GM21723 (cell line): Measurements from ENCODE around the gene COLEC11.
"Not testable (repeated sequence)": the region's sequence is repeated elsewhere in the genome, so short reads cannot be mapped to it uniquely, and the experiment has no call there.

Experiments used
- ATAC-seq: cut with Tn5 transposase; IDR thresholded peaks from one replicate; pipeline ENCODE4 v1.9.1; 2021; ENCODE audit warnings: mild to moderate bottlenecking, moderate library complexity; ENCODE audit not compliant: unreplicated experiment

The COLEC11 gene

GRCh38 chr2:3604991-3605961 lies 10.4 kb downstream of the COLEC11 start:
- no peak for ATAC-seq

GRCh38 chr2:3606028-3606369 lies 11.1 kb downstream of the COLEC11 start:
- no peak for ATAC-seq

GRCh38 chr2:3606370-3607201 lies 11.7 kb downstream of the COLEC11 start:
- ATAC-seq = no peak

DNA sequence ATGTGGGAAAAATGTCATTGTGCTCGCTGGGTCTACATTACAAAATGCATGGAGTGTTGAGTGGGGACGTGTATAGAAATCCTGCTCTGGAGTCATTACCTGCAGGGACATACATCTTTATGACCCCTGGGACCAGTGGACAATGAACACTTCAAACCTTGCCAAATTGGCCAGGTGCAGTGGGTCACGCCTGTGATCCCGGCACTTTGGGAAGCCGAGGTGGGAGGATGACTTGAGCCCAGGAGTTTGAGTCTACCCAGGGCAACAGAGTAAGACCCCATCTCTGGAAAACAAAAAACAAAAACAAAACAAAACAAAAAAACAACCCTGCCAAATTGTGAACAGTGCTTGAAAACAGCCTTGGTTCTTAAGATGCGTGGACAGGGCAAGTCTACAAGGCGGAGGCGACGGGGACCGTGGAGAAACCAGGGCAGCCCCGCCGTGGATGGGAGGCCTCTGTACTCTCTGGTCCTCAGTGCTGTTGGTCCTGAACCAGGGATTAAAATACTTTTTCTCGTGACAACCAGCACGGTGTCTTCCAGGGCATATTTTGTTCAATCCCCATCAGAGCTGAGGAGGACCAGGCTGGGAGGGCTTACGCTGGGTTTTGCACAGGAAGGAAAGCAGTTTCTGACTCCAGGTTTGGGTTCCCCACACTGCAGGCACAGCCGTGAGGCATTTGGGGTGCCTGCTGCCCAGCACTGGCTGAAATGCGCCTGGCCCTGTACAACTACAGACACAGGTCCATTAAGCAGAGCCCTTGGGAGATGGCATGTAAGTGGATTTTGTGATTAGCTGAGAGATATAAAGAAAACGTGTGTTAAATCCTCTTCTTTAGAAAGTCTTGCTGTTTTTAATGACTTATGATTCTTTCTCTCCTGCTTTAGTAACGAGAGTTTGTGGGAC lies 13.7 kb downstream of the COLEC11 start:
- no peak for ATAC-seq

GRCh38 chr2:3609279-3609673 lies 14.4 kb downstream of the COLEC11 start:
- ATAC-seq = not testable (repeated sequence)

GRCh38 chr2:3610415-3610814 lies 15.5 kb downstream of the COLEC11 start:
- no peak for ATAC-seq

DNA sequence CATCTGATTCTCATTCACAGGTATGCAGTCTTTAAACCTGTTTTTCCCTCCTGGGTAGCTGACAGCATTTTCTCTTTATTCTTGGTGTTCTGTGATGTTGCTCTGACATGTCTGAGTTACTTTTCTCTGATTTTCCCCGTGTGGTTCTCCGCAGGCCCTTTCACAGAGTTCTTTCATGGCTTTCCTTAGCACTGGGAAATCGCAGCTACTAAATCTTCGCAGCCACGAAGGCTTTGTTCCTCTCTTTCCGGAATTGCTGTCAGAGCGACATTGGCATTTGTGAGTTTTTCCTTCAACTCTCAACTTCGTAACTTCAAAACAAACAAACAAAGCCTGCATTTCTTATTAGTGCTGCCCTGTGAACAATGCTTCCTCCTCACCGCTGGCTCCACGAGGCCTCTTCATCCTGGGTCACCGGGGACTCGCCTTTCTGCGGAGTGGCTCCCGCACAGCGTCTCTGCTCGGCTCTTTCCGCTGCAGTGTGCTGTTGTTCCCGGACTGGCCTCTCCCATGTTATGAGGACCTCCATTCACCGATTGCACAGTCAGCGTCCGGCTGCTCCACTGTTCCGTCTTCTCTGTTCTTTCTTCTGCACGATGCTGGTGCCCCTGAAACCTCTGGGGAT lies 16.1 kb downstream of the COLEC11 start:
- ATAC-seq = no peak

- no peak for ATAC-seq
These were observed 16.7 kb downstream of the COLEC11 start for GRCh38 chr2:3611589-3611988.

- no peak for ATAC-seq
These were observed 18.0 kb downstream of the COLEC11 start for GRCh38 chr2:3612639-3613523.

- no peak for ATAC-seq
These were observed 18.6 kb downstream of the COLEC11 start for GRCh38 chr2:3613524-3613905.

DNA sequence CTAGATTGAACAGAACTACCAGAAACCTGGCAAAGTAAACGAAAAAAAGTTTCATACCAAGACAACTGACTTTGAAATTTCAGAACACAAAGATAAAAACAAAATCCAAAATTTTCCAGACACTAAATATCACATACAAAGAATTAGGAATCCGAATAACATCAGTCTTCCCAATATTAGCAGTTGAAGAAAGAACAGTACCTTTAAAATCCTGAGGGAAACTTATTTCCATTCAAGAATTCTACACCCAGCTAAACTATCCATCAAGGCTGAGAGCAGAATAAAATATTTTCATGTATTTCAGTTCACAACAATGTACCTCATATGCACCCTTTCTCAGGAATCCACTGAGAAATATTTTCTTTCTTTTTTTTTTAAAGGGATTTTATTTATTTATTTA lies 19.8 kb downstream of the COLEC11 start:
- not testable (repeated sequence) for ATAC-seq

GRCh38 chr2:3615541-3616200 lies 20.8 kb downstream of the COLEC11 start:
- ATAC-seq = not testable (repeated sequence)

GRCh38 chr2:3616435-3617197 lies 21.7 kb downstream of the COLEC11 start:
- not testable (repeated sequence) for ATAC-seq

DNA sequence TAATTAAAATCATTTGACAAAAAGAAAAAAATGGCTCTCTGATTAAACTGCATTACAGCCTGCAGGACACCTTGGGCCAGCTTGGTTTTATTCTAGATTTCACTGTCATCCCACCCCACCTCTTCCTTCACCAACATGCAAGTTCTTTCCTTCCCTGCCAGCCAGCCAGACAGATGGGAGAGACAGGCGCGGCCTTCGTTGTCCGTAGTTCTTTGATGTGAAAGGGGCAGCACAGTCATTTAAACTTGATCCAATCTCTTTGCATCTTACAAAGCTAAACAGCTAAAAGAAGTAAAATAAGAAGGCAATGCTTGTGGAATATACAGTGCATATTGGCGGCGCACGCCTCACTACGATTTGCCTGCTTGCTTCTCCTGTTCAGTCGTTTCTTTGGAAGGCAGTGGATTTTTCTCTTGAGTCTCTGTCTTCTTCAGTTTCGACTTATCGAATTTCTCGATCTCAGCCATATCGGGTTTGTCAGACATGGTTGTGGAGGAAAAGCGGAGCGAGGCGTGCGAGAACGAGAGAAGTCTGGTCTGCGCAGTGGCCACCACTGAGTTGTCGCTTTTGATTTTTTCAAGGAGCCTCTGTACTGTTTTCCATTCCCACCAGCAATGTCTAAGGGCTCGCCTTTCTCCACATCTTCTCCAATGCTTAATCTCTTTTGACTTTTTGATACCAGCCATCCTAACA lies 22.4 kb downstream of the COLEC11 start:
- no peak for ATAC-seq

DNA sequence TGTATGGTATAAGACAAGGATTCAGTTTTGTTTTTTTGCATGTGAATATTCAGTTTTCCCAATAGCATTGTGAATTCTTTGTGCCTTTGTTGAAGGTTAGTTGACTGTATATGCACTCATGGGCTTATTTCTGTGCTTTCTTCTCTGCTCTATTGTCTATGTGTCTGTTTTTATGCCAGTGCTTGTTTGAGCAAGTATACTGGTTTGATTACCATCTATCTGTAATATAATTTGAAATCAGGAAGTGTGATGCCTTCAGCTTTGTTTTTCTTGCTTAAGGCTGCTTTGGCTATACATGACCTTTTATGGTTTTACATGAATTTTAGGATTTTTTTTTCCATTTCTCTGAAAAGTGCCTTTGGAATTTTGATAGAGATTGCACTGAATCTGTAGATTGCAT lies 23.5 kb downstream of the COLEC11 start:
- no peak for ATAC-seq

DNA sequence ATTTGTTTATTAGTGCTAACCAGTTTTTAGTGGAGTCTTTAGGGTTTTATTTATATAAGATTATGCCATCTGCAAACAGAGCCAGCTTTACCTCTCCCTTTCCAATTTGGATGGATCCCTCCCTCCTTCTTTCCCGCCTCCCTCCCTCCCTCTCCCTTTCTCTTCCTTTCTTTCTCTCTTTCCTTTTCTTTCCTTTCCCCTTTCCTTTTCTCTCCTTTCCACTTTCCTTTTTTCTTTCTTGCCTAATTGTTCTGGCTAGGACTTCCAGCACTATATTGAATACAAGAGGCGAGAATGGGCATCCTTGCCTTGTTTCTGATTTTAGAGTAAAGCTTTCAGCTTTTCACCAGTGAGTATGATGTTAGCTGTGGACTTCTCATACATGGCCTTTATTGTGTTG lies 24.1 kb downstream of the COLEC11 start:
- ATAC-seq = no peak

DNA sequence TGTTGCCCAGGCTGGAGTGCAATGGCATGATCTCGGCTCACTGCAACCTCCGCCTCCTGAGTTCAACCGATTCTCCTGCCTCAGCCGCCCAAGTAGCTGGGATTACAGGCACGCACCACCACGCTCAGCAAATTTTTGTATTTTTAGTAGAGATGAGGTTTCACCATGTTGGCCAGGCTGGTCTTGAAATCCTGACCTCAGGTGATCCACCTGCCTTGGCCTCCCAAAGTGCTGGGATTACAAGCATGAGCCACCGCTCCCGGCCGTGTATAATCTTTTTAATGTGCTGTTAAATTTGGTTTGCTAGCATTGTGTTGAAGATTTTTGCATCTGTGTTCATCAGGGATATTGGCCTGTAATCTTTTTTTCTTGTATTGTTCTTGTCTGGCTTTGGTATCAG lies 24.7 kb downstream of the COLEC11 start:
- not testable (repeated sequence) for ATAC-seq

DNA sequence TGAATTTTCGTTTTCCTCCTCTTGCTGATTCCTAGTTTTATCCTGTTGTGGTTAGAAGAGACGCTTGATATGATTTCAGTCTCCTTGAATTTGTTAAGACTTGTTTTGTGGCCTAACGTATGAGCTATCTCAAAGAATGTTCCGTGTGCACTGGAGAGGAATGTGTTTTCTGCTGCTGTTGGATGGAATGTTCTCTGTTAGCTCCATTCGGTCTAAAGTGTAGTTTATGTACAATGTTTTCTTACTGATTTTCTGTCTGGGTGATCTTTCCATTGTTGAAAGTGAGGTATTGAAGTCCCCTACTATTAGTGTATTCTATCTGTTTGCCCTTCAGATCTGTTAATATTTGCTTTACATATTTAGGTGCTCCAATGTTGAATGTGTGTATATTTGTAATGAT lies 25.9 kb downstream of the COLEC11 start:
- ATAC-seq = no peak
